ENCODE data around the gene ETS2. TPM values are rescaled to one million over a fixed set of nuclear protein-coding genes. Genes with fewer than 3 reads are reported as not detected.

The ETS2 gene
- total and polyA plus RNA-seq, 10 of the 15 experiments (the other 5 are each of a cell fraction or from before 2014, with no cell fraction given), result 0.52 to 8.6 (median 3.8) TPM

GRCh38 chr21:38766987-38767722 lies 38.6 kb upstream of the ETS2 start (continued):
- no peak for TF ChIP-seq ZNF622 (IDR thresholded peaks at IDR 0.05)
- TF ChIP-seq CBX3 (IDR thresholded peaks at IDR 0.05; ENCODE audit: borderline replicate concordance, low read depth), result no peak
- TF ChIP-seq CEBPB (IDR thresholded peaks at IDR 0.05; ENCODE audit: borderline replicate concordance in 1 of 2, low read depth in 2 of 2, low read length in 2 of 2), result 0 out of 4 replicates have a peak, but pooled peaks of 1 of the 2 experiments have one; percentile 63
- no peak for TF ChIP-seq SMAD1 (IDR thresholded peaks at IDR 0.05; ENCODE audit: low read depth, partially characterized antibody)
- TF ChIP-seq MXI1 (IDR thresholded peaks at IDR 0.05; ENCODE audit: low read depth, low read length), result peak; percentile 54; the same call in 1 of the 2 replicates
- peak; percentile 66 to 76; a peak in 3 of 4 replicates for TF ChIP-seq IKZF2 (IDR thresholded peaks at IDR 0.05)
- TF ChIP-seq YY1 (IDR thresholded peaks at IDR 0.05; ENCODE audit: low read depth, low read length), result no peak
- no peak; the same call in 1 of the 2 replicates for TF ChIP-seq E2F4 (IDR thresholded peaks at IDR 0.05; ENCODE audit: low read depth, low read length)
- no peak for TF ChIP-seq USF1 (IDR thresholded peaks at IDR 0.05; ENCODE audit: borderline replicate concordance, extremely low read length, insufficient read depth, low read depth, low read length)
- peak; percentile 81 for TF ChIP-seq NFIC (IDR thresholded peaks at IDR 0.05; ENCODE audit: low read depth, low read length)
- no peak for TF ChIP-seq USF2 (IDR thresholded peaks at IDR 0.05; ENCODE audit: borderline replicate concordance, low read depth, low read length)
- peak; percentile 29; the same call in 1 of the 2 replicates for TF ChIP-seq CBX5 (IDR thresholded peaks at IDR 0.05; ENCODE audit: low read depth)
- TF ChIP-seq SMC3 (IDR thresholded peaks at IDR 0.05; ENCODE audit: borderline replicate concordance, low read length), result no peak
- TF ChIP-seq ESRRA (IDR thresholded peaks at IDR 0.05; ENCODE audit: low read length), result no peak
- TF ChIP-seq RAD51 (IDR thresholded peaks at IDR 0.05), result no peak
- TF ChIP-seq TCF3 (IDR thresholded peaks at IDR 0.05; ENCODE audit: borderline replicate concordance, insufficient read depth, low read depth, low read length), result no peak
- TF ChIP-seq BMI1 (IDR thresholded peaks at IDR 0.05; ENCODE audit: borderline replicate concordance), result no peak
- TF ChIP-seq RCOR1 (conservative IDR thresholded peaks at IDR 0.05; ENCODE audit: low read depth, low read length), result no peak
- no peak for TF ChIP-seq PBX3 (IDR thresholded peaks at IDR 0.05; ENCODE audit: insufficient replicate concordance, low read depth, low read length)
- TF ChIP-seq JUNB (IDR thresholded peaks at IDR 0.05), result peak; percentile 67
- TF ChIP-seq MTA3 (IDR thresholded peaks at IDR 0.05; ENCODE audit: borderline replicate concordance, low read length), result peak; percentile 72; the same call in 1 of the 2 replicates
- peak; percentile 50 to 68; a peak in 1 of 4 replicates for TF ChIP-seq EP300 (IDR thresholded peaks at IDR 0.05; ENCODE audit: borderline replicate concordance in 1 of 2, control insufficient read depth in 1 of 2, low read depth in 2 of 2, low read length in 2 of 2)
- no peak for TF ChIP-seq NR2C1 (IDR thresholded peaks at IDR 0.05)
- TF ChIP-seq BHLHE40 (IDR thresholded peaks at IDR 0.05; ENCODE audit: borderline replicate concordance in 1 of 2, low read depth in 2 of 2, low read length in 1 of 2), result peak; percentile 33 to 58; a peak in 1 of 4 replicates
